Hepatocyte (in vitro differentiated cells): Measurements from ENCODE around the gene SYNJ1. TPM values are rescaled to one million over a fixed set of nuclear protein-coding genes. Genes with fewer than 3 reads are reported as not detected.

ENCODE experiments used
- DNase-seq: peaks from one replicate; pipeline ENCODE4 v3.0.0-alpha.2; 2016; ENCODE audit warnings: low spot score
- H2AFZ ChIP-seq: fragments of 200-600 bp; sonication (generic); 2 replicates; pipeline ENCODE4 v1.6.0; 2016; ENCODE audit warnings: antibody characterized with exemption, mild to moderate bottlenecking
- H3K27ac ChIP-seq: fragments of 200-600 bp; sonication (generic); 2 replicates; pipeline ENCODE4 v1.5.1; 2016; ENCODE audit warnings: mild to moderate bottlenecking
- H3K27me3 ChIP-seq: fragments of 200-600 bp; sonication (generic); 2 replicates; pipeline ENCODE4 v1.6.1; 2016
- H3K36me3 ChIP-seq: fragments of 200-600 bp; sonication (generic); replicated peaks from 2 replicates; pipeline ENCODE4 v1.5.1; 2016; ENCODE audit warnings: low read depth; ENCODE audit not compliant: insufficient read depth
- H3K4me1 ChIP-seq: fragments of 200-600 bp; sonication (generic); 2 replicates; pipeline ENCODE4 v1.5.1; 2016; ENCODE audit warnings: mild to moderate bottlenecking, moderate library complexity; ENCODE audit not compliant: insufficient read depth
- H3K4me2 ChIP-seq: fragments of 200-600 bp; sonication (generic); 2 replicates; pipeline ENCODE4 v1.6.0; 2016
- H3K4me3 ChIP-seq: fragments of 200-600 bp; sonication (generic); 2 replicates; pipeline ENCODE4 v1.5.1; 2016; ENCODE audit warnings: mild to moderate bottlenecking
- H3K79me2 ChIP-seq: fragments of 200-600 bp; sonication (generic); 2 replicates; pipeline ENCODE4 v1.6.0; 2017; ENCODE audit warnings: mild to moderate bottlenecking
- H3K9me2 ChIP-seq: fragments of 200-600 bp; sonication (generic); replicated peaks from 2 replicates; pipeline ENCODE4 v1.6.0; 2017; ENCODE audit warnings: mild to moderate bottlenecking; ENCODE audit not compliant: insufficient read depth
- H3K9me3 ChIP-seq: fragments of 200-600 bp; sonication (generic); 2 replicates; pipeline ENCODE4 v1.5.1; 2016; ENCODE audit warnings: low read depth, mild to moderate bottlenecking
- H4K20me1 ChIP-seq: fragments of 200-600 bp; sonication (generic); 2 replicates; pipeline ENCODE4 v1.6.0; 2016; ENCODE audit warnings: mild to moderate bottlenecking; ENCODE audit not compliant: insufficient read depth, poor library complexity, severe bottlenecking
- CTCF ChIP-seq: fragments of 200-600 bp; sonication (generic); IDR thresholded peaks from 2 replicates; pipeline ENCODE4 v1.5.1; 2016; ENCODE audit warnings: antibody characterized with exemption, mild to moderate bottlenecking; ENCODE audit not compliant: poor library complexity
- EZH2 ChIP-seq: fragments of 200-600 bp; sonication (generic); IDR thresholded peaks from 2 replicates; pipeline ENCODE4 v1.6.1; 2016; ENCODE audit warnings: antibody characterized with exemption, mild to moderate bottlenecking, borderline replicate concordance
- EZH2phosphoT487 ChIP-seq: fragments of 200-600 bp; sonication (generic); IDR thresholded peaks from one replicate; pipeline ENCODE4 v1.6.1; 2018; ENCODE audit warnings: antibody characterized with exemption, mild to moderate bottlenecking, low read depth, moderate library complexity; ENCODE audit not compliant: unreplicated experiment, severe bottlenecking
- WGBS: methylation state at CpG from one replicate; pipeline ENCODE4 v1.1.6; 2016; ENCODE audit warnings: low lambda C conversion rate; ENCODE audit errors: missing lambda C conversion rate; 5-methylcytosine and 5-hydroxymethylcytosine counted together
- polyA plus RNA-seq: library from polyadenylated mRNA; unstranded; fragments of >200 nt; fragmentation: Nextera tagmentation; extraction: Ambion mirVana; gene quantifications from 2 replicates; pipeline ENCODE4 v1.2.1, GENCODE V29; 2016
- total RNA-seq: library from RNA; depleted of rRNA; stranded (reverse); fragments of >200 nt; gene quantifications from 2 replicates; pipeline ENCODE4 v1.2.3, GENCODE V29; 2014

The SYNJ1 gene
- total and polyA plus RNA-seq, 2 experiments from 2014 or later = 3.9 to 8.9 TPM

- no peak overlapping the region for H3K27ac ChIP-seq
- H3K27me3 ChIP-seq = no peaks in the 10 kb centered on the region
- H3K9me2 ChIP-seq = no peaks in the 10 kb centered on the region
- DNase-seq = peak; percentile 43
- H3K9me3 ChIP-seq = no peaks in the 10 kb centered on the region
- no peaks in the 10 kb centered on the region for H3K36me3 ChIP-seq
- no peak for TF ChIP-seq EZH2
- TF ChIP-seq CTCF = peak; percentile 70
- no peak overlapping the region for H3K4me2 ChIP-seq
- H4K20me1 ChIP-seq = no peaks in the 10 kb centered on the region
- no peak overlapping the region for H2AFZ ChIP-seq
- H3K79me2 ChIP-seq = no peaks in the 10 kb centered on the region
- no peaks in the 10 kb centered on the region for H3K4me1 ChIP-seq
- no peak overlapping the region for H3K4me3 ChIP-seq
- WGBS = 74% methylated on average over 2 of the region's 2 CpGs
These were observed 74.4 kb downstream of the SYNJ1 start for GRCh38 chr21:32653326-32653901.

GRCh38 chr21:32648165-32648564 is 79.6 kb downstream of the SYNJ1 start:
- H3K9me2 ChIP-seq = no peaks in the 10 kb centered on the region
- H3K27ac ChIP-seq = no peak overlapping the region
- no peaks in the 10 kb centered on the region for H3K79me2 ChIP-seq
- H4K20me1 ChIP-seq = no peaks in the 10 kb centered on the region
- no peak overlapping the region for H2AFZ ChIP-seq
- no peaks in the 10 kb centered on the region for H3K36me3 ChIP-seq
- no peaks in the 10 kb centered on the region for H3K4me1 ChIP-seq
- DNase-seq = no peak
- no peaks in the 10 kb centered on the region for H3K9me3 ChIP-seq
- TF ChIP-seq EZH2 (no peak), CTCF (no peak), EZH2phosphoT487 (no peak)
- H3K27me3 ChIP-seq = no peaks in the 10 kb centered on the region
- no peak overlapping the region for H3K4me2 ChIP-seq
- H3K4me3 ChIP-seq = no peak overlapping the region

- Histone ChIP-seq H3K9me3 (no peaks in the 10 kb centered on the region), H3K27me3 (no peaks in the 10 kb centered on the region), H3K9me2 (no peaks in the 10 kb centered on the region), H3K36me3 (no peaks in the 10 kb centered on the region), H3K79me2 (no peaks in the 10 kb centered on the region), H2AFZ (no peak overlapping the region), H3K4me3 (no peak overlapping the region), H4K20me1 (no peaks in the 10 kb centered on the region), H3K27ac (no peak overlapping the region), H3K4me1 (no peaks in the 10 kb centered on the region), H3K4me2 (peak overlapping the region; percentile 59)
- DNase-seq = peak; percentile 13
- 35% methylated on average over 9 of the region's 19 CpGs for WGBS
- TF ChIP-seq CTCF = no peak
- no peak for TF ChIP-seq EZH2phosphoT487
- TF ChIP-seq EZH2 = no peak
These were observed 82.3 kb downstream of the SYNJ1 start for GRCh38 chr21:32645261-32646182.
